GM19372 (cell line): Measurements from ENCODE around the gene COL4A4.
A peak's percentile ranks its signal among the peaks of the same experiment; 100 is the strongest.

ENCODE experiments used
- ATAC-seq: cut with Tn5 transposase; IDR thresholded peaks from one replicate; pipeline ENCODE4 v1.9.1; 2021; ENCODE audit warnings: mild to moderate bottlenecking, low read depth, moderate library complexity; ENCODE audit not compliant: unreplicated experiment

The COL4A4 gene

DNA sequence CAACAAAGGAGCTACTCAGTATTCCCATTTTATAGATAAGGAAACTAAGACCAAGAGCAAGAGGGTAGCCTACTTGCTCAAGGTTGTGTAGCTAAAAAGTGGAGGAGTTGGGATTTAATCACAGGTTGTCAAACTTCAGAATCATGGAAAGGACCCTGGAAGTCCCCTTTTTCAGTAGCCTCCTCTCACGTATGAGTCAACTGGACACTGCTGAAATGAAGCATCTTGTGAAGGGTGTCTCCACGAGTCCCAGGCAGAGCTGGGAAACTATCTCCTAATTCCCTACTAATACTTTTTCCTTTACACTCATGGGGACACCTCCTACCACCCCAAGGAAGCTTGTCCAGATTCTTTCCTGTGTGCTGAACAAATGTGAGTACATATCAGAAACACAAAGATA, 172.3 kb downstream of the COL4A4 start:
- ATAC-seq, result no peak

DNA sequence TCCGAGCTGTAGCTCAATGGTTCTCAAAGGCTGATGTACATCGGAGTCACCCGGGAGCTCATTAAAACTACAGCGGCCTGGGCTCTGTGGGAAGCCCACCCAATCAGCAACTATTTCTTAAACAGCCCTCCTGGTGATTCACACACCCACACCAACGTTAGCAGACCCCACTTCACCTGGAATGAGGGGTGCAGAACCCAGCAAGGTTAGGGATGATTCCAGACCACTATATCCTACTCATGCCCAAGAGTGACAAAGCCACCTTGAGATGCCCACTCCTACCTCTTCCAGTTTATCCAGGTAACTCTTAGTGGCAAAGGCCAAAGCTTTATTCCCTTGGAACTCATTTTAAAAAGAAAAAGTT, 178.4 kb downstream of the COL4A4 start:
- ATAC-seq, result no peak

DNA sequence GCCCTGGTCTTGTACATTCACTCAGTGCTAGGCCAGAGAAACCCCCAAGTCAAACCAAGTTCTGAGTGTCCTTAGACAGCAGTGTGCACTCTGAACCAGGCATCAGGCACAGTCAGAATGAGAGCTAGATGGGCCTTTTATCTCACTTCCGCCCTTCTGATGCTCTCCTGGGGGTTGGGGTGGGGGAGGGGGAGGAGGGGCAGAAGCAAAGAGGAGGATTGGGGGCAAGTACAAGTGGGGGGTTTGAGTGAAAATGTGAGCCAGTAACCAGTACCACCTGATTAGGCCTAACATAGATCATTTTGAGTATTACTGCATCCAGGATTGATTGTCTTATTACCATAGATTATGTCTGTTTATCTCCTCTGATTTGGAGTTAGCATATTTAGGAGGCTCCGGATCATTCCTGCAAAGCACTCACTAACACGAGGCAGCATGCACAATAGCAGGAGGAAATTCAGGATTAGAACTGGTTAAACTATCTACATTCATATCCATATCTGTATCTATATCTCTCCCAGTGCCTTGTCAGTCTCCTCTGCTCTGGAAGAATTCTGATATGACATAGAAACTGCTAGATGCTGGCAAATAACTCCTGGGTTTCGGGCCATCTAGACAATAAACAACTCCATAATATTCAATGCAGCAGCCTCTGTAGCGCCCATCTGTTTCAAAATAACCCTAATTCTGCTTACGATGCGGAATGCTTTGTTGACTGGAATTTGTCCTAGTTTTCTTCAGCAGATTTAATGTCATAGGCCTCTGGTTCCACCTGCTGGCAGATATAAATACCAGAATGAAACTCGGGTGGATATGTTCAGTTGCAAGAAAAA, 179.0 kb downstream of the COL4A4 start:
- peak; percentile 95 for ATAC-seq

DNA sequence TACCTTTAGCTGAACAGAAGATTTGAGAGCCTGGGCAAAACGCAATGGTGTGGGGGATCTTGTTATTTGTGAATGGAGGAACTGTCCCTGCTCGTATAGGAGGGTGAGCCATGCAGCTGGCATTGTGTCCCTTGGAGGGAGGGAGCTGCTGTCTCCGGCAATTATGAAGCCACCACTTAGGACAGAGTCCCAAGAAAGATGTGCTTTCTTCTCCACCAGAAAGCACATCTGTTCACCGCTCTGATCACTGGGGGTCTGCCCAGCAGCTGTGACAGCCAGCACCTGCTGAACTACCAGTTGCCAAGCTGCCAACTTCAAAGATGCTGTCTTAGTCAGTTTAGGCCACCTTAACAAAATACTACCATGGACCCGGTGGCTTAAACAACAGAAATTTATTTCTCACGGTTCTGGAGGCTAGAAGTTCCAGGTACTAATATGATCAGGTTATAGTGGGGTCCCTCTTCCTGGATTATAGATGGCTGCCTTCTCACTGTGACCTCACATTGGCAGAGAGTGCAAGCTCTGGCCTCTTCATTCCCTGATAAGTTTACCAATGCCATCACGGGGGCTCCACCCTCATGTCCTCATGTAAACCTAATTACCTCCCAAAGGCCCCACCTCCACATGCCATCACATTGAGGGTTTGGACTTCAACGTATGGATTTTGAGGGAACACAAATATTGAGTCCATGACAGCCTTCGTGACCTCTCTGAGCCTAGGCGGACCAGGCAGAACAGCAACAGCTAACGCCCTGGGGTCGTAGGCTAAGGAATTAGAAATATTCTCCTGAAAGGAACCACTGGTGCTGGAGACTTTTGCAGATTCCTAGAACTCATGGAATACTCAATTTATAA, 179.9 kb downstream of the COL4A4 start:
- no peak for ATAC-seq

DNA sequence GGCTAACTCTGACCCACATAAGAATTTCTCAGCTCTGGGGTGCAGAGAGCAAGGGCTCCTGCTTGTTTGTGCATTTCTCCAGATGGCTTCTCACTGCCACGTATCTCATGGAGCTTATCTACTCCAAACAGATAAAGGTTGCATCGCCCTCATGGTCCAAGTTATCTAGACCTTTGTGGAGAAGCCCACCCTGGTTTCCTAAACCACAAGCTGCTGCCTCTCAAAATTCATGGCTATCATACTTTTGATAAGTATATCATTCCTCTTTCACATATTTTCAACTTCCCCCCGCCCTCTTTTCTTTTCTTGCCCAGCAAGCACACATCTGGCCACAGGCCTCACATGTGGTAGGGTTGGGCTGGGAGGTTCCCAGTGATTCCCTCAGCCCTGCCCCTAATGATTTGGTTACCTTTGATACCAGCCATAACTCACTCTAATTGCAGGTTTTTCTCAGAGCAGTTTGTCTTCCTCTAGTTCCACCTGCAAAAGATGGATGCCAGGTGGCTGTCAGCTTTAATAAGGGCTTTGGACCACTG, 182.1 kb downstream of the COL4A4 start:
- ATAC-seq, result no peak

DNA sequence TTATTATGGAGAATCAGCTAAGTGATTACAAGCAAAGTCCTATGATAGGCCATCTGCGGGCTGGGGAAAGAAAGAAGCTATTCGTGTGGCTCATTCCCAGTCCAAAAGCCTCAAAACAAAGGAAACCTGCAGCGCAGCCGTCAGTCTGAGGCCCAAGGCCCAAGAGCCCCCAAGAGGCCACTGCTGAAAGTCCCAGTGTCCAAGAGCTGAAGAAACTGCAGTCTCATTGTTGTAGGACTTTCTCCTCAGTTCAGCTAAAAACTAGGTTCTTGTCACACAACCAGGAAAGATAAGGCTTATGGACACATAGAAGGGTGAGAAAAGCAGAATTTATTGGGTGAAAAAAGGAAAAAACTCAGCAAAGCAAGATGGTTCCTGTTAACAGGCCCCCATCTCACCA, 185.0 kb downstream of the COL4A4 start:
- no peak for ATAC-seq

DNA sequence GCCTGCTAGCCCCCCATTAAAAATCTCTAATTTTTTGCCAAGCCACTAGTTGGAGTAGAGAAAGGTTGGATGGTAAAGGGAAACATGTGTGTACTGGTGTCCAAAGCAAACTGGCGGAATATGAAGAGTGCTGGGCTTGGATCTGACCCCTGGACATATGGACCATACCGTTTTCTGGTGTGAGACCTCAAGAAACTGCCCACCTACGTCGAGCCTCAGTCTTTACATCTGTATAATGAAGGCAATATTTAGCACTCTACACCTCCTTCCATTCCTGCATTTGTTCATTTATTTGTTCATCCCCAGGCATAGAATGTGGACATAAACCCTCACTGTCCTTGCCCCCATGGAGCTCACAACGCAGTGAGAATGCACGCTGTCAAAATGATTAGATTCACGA, 185.7 kb downstream of the COL4A4 start:
- ATAC-seq, result no peak

DNA sequence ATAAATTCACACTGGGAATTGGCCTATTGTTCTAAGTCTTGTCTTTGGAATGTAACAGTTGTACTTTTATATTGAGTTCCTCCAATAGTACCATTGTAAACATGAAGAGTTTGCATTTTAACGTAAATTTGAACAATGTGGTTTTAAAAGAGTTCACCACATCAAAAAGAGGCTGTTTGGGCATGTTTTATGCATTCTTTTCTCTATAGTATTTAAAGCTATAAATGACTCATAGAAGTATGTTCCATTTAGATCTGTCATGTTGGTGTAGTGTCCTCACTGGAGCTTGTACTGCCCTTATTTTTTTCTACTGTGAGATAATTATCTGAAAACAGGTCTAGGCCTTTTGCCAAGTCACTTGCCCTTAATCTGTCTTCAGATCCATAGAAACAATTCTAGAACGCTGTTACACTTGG, 186.2 kb downstream of the COL4A4 start:
- no peak for ATAC-seq

DNA sequence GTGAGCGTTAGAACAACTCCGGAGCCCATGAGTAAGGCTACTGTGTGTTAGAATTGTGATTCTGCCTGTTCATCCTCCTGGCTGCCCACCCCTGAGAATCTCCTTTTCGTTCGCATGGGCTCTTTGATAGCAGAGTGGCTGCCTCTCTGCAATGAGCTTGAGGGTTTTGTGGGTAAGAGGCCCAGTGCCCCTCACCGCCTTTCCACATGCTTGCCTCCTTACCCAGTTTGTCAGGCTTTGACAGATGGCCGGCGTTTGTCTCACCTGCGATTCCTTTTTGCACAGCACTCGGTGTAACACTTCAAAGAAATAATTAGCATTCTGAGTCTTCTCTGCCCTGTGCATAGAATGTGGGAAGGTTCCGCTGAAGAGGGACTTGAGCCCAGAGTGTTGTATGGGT, 190.2 kb downstream of the COL4A4 start:
- no peak for ATAC-seq

DNA sequence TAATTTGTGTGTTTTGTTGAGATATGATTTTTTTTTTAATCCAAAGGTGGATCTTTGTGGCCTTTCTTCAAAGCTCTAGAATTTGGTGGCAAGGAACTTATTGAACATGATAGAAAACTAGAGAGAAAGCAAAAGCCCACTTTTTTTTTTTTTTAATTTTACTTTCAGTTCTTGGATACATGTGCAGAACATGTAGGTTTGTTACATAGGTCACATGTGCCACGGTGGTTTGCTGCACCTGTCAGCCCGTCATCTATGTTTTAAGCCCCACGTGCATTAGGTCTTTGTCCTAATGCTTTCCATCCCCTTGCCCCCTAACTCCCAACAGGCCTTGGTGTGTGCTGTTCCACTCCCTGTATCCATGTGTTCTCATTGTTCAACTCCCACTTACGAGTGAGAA, 192.2 kb downstream of the COL4A4 start:
- ATAC-seq, result peak; percentile 34

DNA sequence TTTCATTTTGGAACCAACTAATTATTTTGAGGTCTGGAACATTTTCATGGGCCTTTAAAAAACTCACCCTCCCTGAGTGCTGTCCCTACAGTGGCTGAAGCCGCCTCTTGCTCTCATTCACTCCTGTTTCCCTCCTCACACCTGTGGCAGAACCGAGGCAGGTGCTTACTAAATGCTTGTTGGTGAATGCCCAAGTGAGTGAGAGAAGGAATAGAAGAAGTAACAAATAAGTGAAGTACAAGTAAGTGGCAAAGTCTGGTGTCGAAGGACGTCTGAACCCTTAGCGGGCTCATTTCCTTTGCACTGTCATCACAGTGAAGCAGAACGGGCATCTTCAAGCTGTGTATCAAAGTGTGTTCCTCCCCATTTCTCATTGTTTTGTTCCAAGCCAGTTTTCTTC, 192.9 kb downstream of the COL4A4 start:
- peak; percentile 48 for ATAC-seq

DNA sequence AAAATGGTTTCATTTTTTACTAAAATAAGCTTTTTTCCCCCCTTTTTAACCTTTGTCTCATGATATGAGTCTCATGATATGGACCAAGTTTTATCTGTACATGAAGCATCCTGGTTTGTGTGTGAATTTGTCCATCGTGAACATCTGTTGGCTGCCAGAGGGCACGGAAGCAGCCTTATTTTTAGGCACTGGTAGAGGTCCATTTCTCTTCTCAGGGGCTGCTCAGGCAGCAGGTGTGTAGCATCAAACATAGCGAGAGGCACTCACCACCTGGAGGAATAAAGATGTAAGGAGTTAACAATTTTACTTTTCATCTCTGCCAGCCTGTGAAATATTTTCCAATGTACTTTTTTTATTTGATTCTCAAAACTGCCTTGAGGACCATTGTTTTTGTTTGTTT, 193.6 kb downstream of the COL4A4 start:
- ATAC-seq, result peak; percentile 60

DNA sequence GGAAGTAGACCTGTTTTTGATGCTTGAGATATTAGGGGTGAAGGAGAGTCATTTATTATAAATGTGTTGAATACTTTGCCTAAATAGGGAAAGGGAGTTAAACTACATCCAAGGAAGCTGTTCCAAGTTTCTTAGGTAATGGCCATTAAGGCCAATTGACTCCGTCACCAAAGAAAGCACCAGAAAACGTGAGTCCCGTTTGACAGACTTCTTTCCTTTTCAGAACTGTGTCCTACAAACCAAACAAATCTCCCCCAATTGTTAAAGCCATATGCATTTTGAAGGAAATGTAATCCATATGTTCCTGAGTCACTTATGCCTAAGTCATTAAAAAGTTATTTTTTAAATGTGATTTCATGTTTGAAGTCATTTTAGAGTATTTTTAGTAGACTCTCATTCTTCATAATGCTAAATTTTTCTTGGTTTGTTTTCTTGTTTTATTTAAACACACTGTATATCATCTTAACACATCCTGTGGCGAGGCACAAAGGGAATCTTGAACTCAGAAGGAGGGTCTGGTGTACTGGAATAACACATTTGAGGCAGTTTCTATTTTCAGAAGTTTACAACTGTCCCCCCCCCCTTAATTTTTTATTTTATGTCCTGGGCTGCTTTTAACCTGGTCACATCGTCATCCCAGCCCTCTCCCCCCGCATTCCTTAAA, 194.5 kb downstream of the COL4A4 start:
- no peak for ATAC-seq

DNA sequence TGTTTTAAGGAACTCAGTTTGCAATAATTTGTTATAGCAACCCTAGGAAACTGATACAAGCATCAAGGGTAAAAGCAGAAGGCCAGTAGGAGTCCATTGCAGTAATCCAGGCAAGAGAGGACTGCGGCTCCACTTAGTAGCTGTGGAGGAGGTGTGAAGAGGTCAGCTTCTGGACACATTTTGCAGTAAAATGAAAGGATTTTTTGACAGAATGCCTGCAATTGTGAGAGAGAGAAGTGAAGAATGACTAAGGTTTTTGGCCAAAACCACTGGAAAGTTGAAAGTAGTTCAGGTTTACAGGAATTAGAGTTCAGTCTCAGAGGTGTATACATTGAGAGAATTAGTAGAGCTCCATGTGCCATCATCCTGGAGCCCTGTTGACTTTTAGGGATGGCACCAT, 198.6 kb downstream of the COL4A4 start:
- no peak for ATAC-seq

DNA sequence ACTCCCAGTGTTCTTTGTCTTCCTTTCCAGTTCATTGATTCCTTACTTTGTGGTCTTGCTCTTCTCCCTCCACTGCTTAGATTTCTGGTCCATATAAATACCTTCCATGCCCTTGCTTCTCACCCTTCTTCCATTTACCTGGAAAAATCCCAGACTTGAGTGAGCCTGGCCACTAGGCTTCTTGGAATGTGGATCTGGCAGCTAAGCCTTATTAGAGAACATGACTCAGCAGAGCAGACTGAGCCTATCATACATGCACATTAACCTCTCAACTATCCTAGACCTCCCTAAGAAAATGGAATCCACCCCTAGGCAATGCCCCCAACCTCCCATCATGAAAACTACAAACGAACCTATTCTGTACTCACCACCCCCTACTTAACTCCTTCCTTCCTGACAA, 200.5 kb downstream of the COL4A4 start:
- no peak for ATAC-seq

DNA sequence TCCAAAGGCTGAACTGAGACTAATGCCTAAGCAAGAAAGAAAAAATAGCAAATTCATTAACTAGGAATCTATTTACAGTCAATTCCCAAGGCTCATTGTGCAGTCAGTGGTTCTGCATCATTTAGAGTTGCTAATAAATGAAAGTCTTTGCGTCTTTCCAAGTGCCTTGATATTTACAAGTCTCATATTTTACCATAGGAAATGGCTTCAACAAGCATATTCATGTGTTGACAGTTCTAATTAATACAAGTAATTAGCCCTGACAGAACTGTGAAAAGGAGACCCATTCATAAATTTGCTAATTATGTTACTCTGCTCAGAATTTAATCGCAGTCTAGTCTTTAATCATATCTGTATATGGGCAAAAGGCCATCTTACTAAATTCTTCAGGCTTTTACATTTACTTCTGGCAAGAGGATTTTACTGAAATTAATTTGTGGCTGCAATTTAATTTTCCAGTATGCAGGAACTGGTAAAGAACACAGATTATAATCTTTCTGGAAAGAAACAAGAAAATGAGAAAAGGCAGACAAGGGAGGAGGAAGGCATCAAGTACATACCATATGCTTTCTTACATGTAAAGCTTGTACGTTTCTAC, 201.7 kb downstream of the COL4A4 start:
- no peak for ATAC-seq

DNA sequence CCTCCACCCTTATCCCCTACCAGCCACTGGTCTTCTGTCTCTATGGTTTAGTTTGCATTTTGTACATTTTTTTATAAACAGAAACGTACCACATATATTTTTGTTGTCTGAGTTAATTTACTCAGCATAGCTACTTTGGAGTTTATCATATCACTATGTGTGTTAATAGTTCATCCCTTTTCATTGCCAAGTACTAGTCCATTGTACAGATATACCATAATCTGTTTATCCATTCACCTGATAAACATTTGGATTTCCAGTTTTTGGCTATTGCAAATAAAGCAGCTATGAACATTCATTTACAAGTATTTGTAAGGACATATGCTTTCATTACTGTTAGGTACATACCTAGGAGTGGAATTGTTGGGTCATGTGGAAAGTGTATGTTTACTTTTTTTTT, 204.6 kb downstream of the COL4A4 start:
- ATAC-seq, result no peak

DNA sequence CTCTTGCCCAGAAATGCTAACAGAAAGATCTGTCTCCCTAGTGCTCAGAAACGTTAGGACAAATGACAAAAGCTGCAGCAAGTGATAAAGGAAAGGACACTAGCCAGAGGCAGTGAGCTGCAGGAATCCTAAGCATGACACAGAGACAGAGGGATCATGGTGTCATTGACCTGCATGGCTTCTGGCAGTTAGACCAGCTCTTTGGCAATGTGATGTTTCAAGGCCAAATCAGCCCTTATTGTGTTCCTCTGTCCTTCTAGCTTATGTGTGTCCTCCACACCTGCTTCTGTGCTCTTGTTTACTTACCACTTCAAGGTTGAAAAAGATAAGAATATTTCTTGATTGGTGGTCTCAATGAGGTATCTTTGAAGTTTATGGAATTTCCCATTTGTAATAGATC, 207.3 kb downstream of the COL4A4 start:
- ATAC-seq, result no peak

DNA sequence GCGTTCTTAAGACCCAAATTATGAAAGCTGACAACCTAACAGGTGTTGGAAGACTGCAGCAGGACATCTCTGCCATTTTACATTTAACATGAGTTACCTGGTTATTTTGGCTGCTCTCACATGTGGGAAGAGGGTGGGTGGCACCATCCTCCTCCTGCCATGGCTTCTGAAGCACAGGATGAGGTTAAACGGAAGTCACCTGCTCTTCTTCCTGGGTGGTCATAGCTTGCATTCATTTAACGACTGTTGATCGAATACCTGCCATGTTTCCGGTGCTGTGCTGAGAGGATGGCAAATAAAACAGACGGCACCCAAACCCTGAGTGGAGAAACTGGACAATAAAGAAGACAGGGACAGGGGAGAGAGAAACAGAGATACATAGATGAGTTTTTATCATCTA, 210.2 kb downstream of the COL4A4 start:
- ATAC-seq, result no peak

DNA sequence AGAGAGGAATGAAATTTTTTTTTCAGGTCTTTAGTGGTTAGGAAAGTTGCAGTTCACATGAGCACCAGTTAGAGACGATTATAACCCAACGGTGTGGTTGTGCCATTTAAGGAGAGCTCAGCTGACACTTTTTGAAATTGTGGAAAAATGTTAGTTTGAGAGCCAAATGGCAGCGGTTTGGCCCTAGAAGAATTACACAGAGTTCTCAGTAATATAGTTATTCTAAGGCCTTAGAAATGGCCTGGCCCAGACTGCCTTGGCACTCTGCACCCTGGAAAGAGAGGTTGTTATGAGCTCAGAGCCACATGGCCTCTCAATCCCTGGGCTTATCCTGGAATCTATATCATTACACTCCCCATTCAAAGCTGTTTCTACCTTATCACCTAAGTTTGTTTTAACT, 210.8 kb downstream of the COL4A4 start:
- ATAC-seq, result no peak
